ENCODE results near the gene GTF3C4. TPM values are rescaled to one million over a fixed set of nuclear protein-coding genes. Genes with fewer than 3 reads are reported as not detected.

Gene GTF3C4
- total and polyA plus RNA-seq, 2 of the 8 experiments (the other 6 are each of a cell fraction or from before 2014, with no cell fraction given) = 6.8 to 39.2 TPM

Other genes starting within 250 kb of the GTF3C4 start
- not detected in 2 replicates for gene BARHL1, start 87.9 kb upstream of the GTF3C4 start, total RNA-seq (2021; fragmentation: NEBNext Ultra II Directional; extraction: Animal tissue kit (Norgen Biotek cat#: 25700))
- gene BARHL1, start 87.9 kb upstream of the GTF3C4 start, polyA plus RNA-seq (2011; rRNA removed) = 0.06 TPM in 1 of 2 replicates, not detected in the other
- gene DDX31, start 481 bp upstream of the GTF3C4 start, total RNA-seq (2021; fragmentation: NEBNext Ultra II Directional; extraction: Animal tissue kit (Norgen Biotek cat#: 25700)) = 23.7 and 25.2 TPM in 2 replicates
- 6.3 and 9.5 TPM in 2 replicates for gene DDX31, start 481 bp upstream of the GTF3C4 start, polyA plus RNA-seq (2011; rRNA removed)
- 0.48 and 0.52 TPM in 2 replicates for gene AK8, start 207.8 kb downstream of the GTF3C4 start, total RNA-seq (2021; fragmentation: NEBNext Ultra II Directional; extraction: Animal tissue kit (Norgen Biotek cat#: 25700))
- gene AK8, start 207.8 kb downstream of the GTF3C4 start, polyA plus RNA-seq (2011; rRNA removed) = 0.35 and 0.39 TPM in 2 replicates
- 0.29 and 0.63 TPM in 2 replicates for gene SPACA9, start 208.4 kb downstream of the GTF3C4 start, total RNA-seq (2021; fragmentation: NEBNext Ultra II Directional; extraction: Animal tissue kit (Norgen Biotek cat#: 25700))
- gene SPACA9, start 208.4 kb downstream of the GTF3C4 start, polyA plus RNA-seq (2011; rRNA removed) = 1.3 and 1.4 TPM in 2 replicates

All from H1 (cell line).